Endothelial cell of umbilical vein (primary cell): ENCODE results near the gene ITPRIP. TPM values are rescaled to one million over a fixed set of nuclear protein-coding genes. Genes with fewer than 3 reads are reported as not detected.

Experiments
- BruUV-seq: library from RNA; stranded (reverse); fragments of 400-500 nt; replicated peaks from 2 replicates; lab custom pipeline; 2021; lab: Mats Ljungman, UMichigan
- CTCF ChIA-PET: fragments of 300-600, 350-600 bp; sonication (Branson Sonifier 250); formaldehyde crosslinking; loops from one replicate; lab custom pipeline; 2021; ENCODE audit warnings: antibody characterized with exemption, inconsistent platforms; lab: Charles Lee
- POLR2A ChIA-PET: fragments of 300-600, 350-600 bp; sonication (Branson Sonifier 250); formaldehyde crosslinking; loops from one replicate; lab custom pipeline; 2021; ENCODE audit warnings: antibody characterized with exemption, inconsistent platforms; lab: Charles Lee
- DNase-seq: peaks from one replicate; pipeline ENCODE4 v3.0.0-alpha.2; 2011; ENCODE audit warnings: low read depth, low spot score
- FAIRE-seq: peaks from 2 replicates; lab custom pipeline; 2011; peaks lifted over from hg19 to GRCh38; lab: Jason Lieb, UNC
- H2AFZ ChIP-seq: 2 replicates; pipeline ENCODE4 v1.6.0; 2012; ENCODE audit warnings: low read depth, low read length, control low read depth, inconsistent platforms
- H3K27ac ChIP-seq: 2 replicates; pipeline ENCODE4 v1.5.1; 2011; ENCODE audit warnings: low read depth, mild to moderate bottlenecking, control low read depth, low read length, moderate library complexity; ENCODE audit not compliant: insufficient read depth
- H3K27me3 ChIP-seq, 2 experiments: 2 replicates each; pipeline versions ENCODE4 v1.6.0 to v1.6.1; 2011; ENCODE audit warnings: low read length in 2 of 2, mixed read lengths in 1 of 2; ENCODE audit not compliant: control insufficient read depth in 2 of 2, insufficient read depth in 2 of 2
- H3K36me3 ChIP-seq, 2 experiments: 2 replicates in 1 of 2; 3 replicates in 1 of 2; pipeline ENCODE4 v1.5.1; 2011; ENCODE audit warnings: low read length in 2 of 2, mild to moderate bottlenecking in 1 of 2, moderate library complexity in 1 of 2; ENCODE audit not compliant: control insufficient read depth in 2 of 2, insufficient read depth in 2 of 2; ENCODE audit errors: extremely low read depth in 1 of 2
- H3K4me1 ChIP-seq: 3 replicates; pipeline ENCODE4 v1.5.1; 2011; ENCODE audit warnings: mild to moderate bottlenecking, low read length; ENCODE audit not compliant: control insufficient read depth, insufficient read depth; ENCODE audit errors: extremely low read depth
- H3K4me2 ChIP-seq: 2 replicates; pipeline ENCODE4 v1.6.1; 2011; ENCODE audit warnings: low read length, control low read depth, mixed read lengths; ENCODE audit not compliant: insufficient read depth
- H3K4me3 ChIP-seq, 3 experiments: fragments of 200-600 bp in 1 of 3; sonication (generic), shearing (Covaris generic) in 1 of 3; replicated peaks in 1 of 3; 2 replicates each; pipeline ENCODE4 v1.5.1; 2011 to 2016; ENCODE audit warnings: control low read depth in 3 of 3, low read length in 3 of 3, mild to moderate bottlenecking in 2 of 3, inconsistent platforms in 1 of 3, low read depth in 1 of 3, moderate library complexity in 1 of 3; ENCODE audit not compliant: insufficient read depth in 1 of 3
- H3K79me2 ChIP-seq: 2 replicates; pipeline ENCODE4 v1.6.0; 2012; ENCODE audit warnings: low read length, inconsistent platforms; ENCODE audit not compliant: control insufficient read depth, insufficient read depth
- H3K9ac ChIP-seq: replicated peaks from 2 replicates; pipeline ENCODE3; 2011; ENCODE audit warnings: low read length, control low read depth; ENCODE audit not compliant: insufficient read depth; ENCODE audit errors: extremely low read depth
- H3K9me1 ChIP-seq: replicated peaks from 3 replicates; pipeline ENCODE4 v1.6.0; 2011; ENCODE audit warnings: mild to moderate bottlenecking, low read length; ENCODE audit not compliant: control insufficient read depth, insufficient read depth; ENCODE audit errors: extremely low read depth
- H3K9me3 ChIP-seq: replicated peaks from 2 replicates; pipeline ENCODE4 v1.5.1; 2012; ENCODE audit warnings: low read length, inconsistent platforms; ENCODE audit not compliant: control insufficient read depth, insufficient read depth
- H4K20me1 ChIP-seq: replicated peaks from 2 replicates; pipeline ENCODE3; 2011; ENCODE audit warnings: mild to moderate bottlenecking, low read length; ENCODE audit not compliant: control insufficient read depth, insufficient read depth; ENCODE audit errors: extremely low read depth
- CTCF ChIP-seq, 2 donors: IDR thresholded peaks; 1 replicate in 1 of 2; 2 replicates in 1 of 2; pipeline ENCODE4 v1.5.1; 2011; ENCODE audit warnings: low read length in 2 of 2, mild to moderate bottlenecking in 2 of 2, moderate library complexity in 2 of 2, control low read depth in 1 of 2, inconsistent platforms in 1 of 2, low read depth in 1 of 2; ENCODE audit not compliant: insufficient read depth in 1 of 2; ENCODE audit errors: extremely low read depth in 1 of 2
- EZH2 ChIP-seq: IDR thresholded peaks from 2 replicates; pipeline ENCODE4 v1.6.1; 2012; ENCODE audit warnings: borderline replicate concordance, low read depth, mild to moderate bottlenecking, moderate library complexity, low read length, inconsistent platforms; ENCODE audit not compliant: severe bottlenecking
- FOS ChIP-seq: IDR thresholded peaks from 2 replicates; pipeline ENCODE4 v1.6.1; 2011; ENCODE audit warnings: mild to moderate bottlenecking, low read length, moderate library complexity, borderline replicate concordance; ENCODE audit not compliant: insufficient read depth
- GATA2 ChIP-seq: IDR thresholded peaks from 2 replicates; pipeline ENCODE4 v1.7.0; 2011; ENCODE audit warnings: low read depth, mild to moderate bottlenecking, moderate library complexity, mixed read lengths, low read length; ENCODE audit not compliant: insufficient read length, insufficient read depth
- JUN ChIP-seq: IDR thresholded peaks from 2 replicates; pipeline ENCODE4 v1.6.1; 2011; ENCODE audit warnings: borderline replicate concordance, low read depth; ENCODE audit not compliant: insufficient read length, insufficient read depth
- MAX ChIP-seq: IDR thresholded peaks from 2 replicates; pipeline ENCODE4 v1.6.1; 2011; ENCODE audit not compliant: insufficient read depth, insufficient read length
- MYC ChIP-seq: IDR thresholded peaks from one replicate; pipeline ENCODE4 v1.6.1; 2011; ENCODE audit warnings: mild to moderate bottlenecking, low read depth, low read length
- POLR2A ChIP-seq: IDR thresholded peaks from 2 replicates; pipeline ENCODE4 v1.6.1; 2012; ENCODE audit warnings: low read depth, mild to moderate bottlenecking, control low read depth, low read length
- POLR2AphosphoS5 ChIP-seq: IDR thresholded peaks from 2 replicates; pipeline ENCODE4 v1.6.1; 2012; ENCODE audit warnings: low read depth, mild to moderate bottlenecking, control low read depth, low read length, moderate library complexity; ENCODE audit not compliant: insufficient read depth
- dilution Hi-C: fragments of 300-500 bp; cut with MboI; formaldehyde crosslinking; loops from one replicate; pipeline ENCODE4 v1.15.0; 2019; ENCODE audit warnings: low sequenced_read_pairs; ENCODE audit not compliant: extremely low pct_ligation_motif_present
- intact Hi-C: fragments of 100-400 bp; cut with micrococcal nuclease; formaldehyde crosslinking; loops from one replicate; pipeline ENCODE4 v1.10.0; 2022
- polyA plus RNA-seq, 4 experiments: library from polyadenylated mRNA; depleted of rRNA in 3 of 4; stranded (reverse) in 3 of 4; unstranded in 1 of 4; fragments of >200 nt; gene quantifications; 2 replicates each; pipeline versions ENCODE4 v1.2.1 to v1.2.3, GENCODE V29; 2011 to 2012; ENCODE audit warnings: missing spikeins in 1 of 4
- total RNA-seq: library from RNA; stranded (reverse); gene quantifications from 2 replicates; pipeline ENCODE4 v1.2.3, GENCODE V29; 2021

ITPRIP gene
- total and polyA plus RNA-seq, 2 donors (not counting 3 experiments of a cell fraction or from before 2014, with no cell fraction given), result 31.4 to 33.2 TPM

- H3K79me2 ChIP-seq, result no peaks in the 10 kb centered on the region
- H4K20me1 ChIP-seq, result no peaks in the 10 kb centered on the region
- dilution Hi-C loops (no loop called here), intact Hi-C loops (no loop called here)
- no peak overlapping the region for H3K4me3 ChIP-seq
- ChIA-PET CTCF (no interaction called here), POLR2A (no interaction called here)
- H3K27ac ChIP-seq, result no peak overlapping the region
- H3K4me1 ChIP-seq, result no peaks in the 10 kb centered on the region
- H3K9me3 ChIP-seq, result no peaks in the 10 kb centered on the region
- H3K27me3 ChIP-seq, result peaks cover 0 to 2% of the 10 kb centered on the region in 2 experiments
- FAIRE-seq, result no peak
- DNase-seq, result no peak
- H2AFZ ChIP-seq, result no peak overlapping the region
- TF ChIP-seq POLR2A (no peak), CTCF (IDR thresholded peaks at IDR 0.05; ENCODE audit: extremely low read depth in 1 of 2, insufficient read depth in 1 of 2, low read depth in 1 of 2, low read length in 2 of 2) (no peak), MAX (no peak), MYC (no peak), JUN (no peak), EZH2 (no peak), POLR2AphosphoS5 (no peak), FOS (no peak), GATA2 (no peak)
- H3K9me1 ChIP-seq, result no peaks in the 10 kb centered on the region
- no peak overlapping the region for H3K9ac ChIP-seq
- H3K36me3 ChIP-seq, result no peaks in the 10 kb centered on the region
- no TSS peak for BruUV-seq
- no peak overlapping the region for H3K4me2 ChIP-seq
Measured at GRCh38 chr10:104380336-104380735, 42.1 kb upstream of the ITPRIP start.
